Epithelial cell of esophagus (primary cell): ENCODE measurements around the gene CD59.
A peak's percentile ranks its signal among the peaks of the same experiment; 100 is the strongest.

Experiments
- DNase-seq: peaks from one replicate; pipeline ENCODE4 v3.0.0; 2010; ENCODE audit warnings: low read depth
- H3K4me3 ChIP-seq: 2 replicates; pipeline ENCODE4 v1.5.1; 2011; ENCODE audit warnings: mild to moderate bottlenecking, low read length, control low read depth
- TF ChIP-seq, protein P1 (sequence below): IDR thresholded peaks from 2 replicates; pipeline ENCODE4 v1.5.1; 2011; ENCODE audit warnings: low read depth, mild to moderate bottlenecking, low read length, control low read depth, inconsistent platforms; ENCODE audit not compliant: insufficient read depth; ENCODE audit errors: missing control alignments

The CD59 gene

DNA sequence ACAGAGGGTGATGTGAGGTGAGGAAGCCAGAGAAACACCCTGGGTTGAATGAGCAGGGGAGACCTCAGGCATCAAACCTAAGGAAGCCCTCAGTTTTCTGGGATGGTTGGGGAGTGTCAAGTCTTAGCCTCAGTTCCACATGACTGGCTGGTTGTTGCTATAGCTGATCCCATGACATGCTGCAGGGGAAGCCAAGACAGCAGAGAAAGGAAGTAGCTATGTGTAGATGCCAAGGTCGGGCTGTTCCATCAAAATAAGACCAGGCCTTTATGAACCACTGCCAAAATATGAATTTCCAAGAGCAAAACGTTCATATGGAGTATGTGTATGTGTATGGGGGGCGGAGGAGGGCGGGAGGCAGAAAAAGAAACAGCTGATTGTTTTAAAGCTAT, 11.6 kb downstream of the CD59 start:
- TF ChIP-seq, protein P1, sequence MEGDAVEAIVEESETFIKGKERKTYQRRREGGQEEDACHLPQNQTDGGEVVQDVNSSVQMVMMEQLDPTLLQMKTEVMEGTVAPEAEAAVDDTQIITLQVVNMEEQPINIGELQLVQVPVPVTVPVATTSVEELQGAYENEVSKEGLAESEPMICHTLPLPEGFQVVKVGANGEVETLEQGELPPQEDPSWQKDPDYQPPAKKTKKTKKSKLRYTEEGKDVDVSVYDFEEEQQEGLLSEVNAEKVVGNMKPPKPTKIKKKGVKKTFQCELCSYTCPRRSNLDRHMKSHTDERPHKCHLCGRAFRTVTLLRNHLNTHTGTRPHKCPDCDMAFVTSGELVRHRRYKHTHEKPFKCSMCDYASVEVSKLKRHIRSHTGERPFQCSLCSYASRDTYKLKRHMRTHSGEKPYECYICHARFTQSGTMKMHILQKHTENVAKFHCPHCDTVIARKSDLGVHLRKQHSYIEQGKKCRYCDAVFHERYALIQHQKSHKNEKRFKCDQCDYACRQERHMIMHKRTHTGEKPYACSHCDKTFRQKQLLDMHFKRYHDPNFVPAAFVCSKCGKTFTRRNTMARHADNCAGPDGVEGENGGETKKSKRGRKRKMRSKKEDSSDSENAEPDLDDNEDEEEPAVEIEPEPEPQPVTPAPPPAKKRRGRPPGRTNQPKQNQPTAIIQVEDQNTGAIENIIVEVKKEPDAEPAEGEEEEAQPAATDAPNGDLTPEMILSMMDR = no peak
- no peak for DNase-seq
- H3K4me3 ChIP-seq = no peak overlapping the region

DNA sequence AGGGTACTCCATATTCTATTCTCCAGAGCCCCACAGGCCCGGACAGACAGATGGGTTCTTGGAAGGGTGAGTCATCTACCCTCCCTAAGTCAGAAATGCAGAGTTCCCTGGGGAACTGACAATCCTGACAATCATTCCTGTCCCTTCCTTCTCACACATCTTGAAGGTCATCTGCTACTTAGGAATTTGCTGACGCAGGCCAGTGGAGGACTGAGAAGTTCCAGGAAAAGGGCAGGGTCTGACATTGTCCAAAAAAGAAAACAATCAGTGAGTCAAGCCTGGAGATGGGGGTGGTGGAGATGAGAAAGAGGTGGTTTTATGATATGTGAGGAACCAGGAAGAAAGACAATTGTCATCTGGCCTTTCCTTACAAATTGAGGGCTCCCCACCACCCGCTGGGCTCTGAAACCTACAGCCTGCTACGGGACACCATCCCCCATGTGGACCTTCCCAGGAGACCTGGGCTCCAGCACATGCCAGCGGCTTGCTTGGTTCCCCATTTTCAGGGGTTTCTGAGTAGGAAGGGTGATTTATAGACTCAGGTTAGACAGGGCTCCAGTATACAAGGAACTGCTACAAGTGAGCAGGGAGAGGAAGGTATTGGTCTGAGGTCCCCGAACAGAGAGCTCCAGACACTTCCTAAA, 12.9 kb downstream of the CD59 start:
- no peak overlapping the region for H3K4me3 ChIP-seq
- TF ChIP-seq, protein P1 = no peak
- DNase-seq = peak; percentile 86

DNA sequence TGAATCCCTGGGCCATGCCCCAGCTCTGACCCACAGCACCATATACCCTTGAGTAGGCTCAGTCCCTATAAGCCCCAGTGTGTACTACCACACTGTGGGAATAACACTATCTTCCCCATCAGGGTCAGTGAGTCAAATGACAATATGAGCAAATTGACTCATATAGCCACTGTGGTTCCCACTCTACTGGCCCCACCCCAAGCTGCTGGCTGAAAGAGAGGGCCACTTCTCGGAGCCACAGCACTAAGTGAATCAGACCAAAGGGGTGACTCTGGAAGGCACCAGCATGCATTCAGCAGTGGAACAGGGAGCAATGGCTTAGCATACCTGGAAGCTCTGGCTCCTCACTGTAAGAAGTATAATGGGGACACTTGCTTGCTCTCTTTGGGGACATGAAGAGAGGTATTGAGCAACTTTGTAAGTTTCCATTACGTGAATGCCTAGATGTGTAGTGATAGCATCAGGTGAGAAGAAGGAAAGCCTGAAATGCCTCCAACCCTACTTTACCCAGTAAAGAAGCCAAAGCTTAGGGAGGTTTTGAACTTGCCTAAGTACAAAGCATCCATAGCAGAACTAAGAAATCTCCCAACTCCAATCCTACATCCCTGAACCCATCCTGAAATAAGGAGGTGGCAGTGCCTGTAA, 13.5 kb downstream of the CD59 start:
- DNase-seq = peak; percentile 64
- TF ChIP-seq, protein P1 = no peak
- no peak overlapping the region for H3K4me3 ChIP-seq

DNA sequence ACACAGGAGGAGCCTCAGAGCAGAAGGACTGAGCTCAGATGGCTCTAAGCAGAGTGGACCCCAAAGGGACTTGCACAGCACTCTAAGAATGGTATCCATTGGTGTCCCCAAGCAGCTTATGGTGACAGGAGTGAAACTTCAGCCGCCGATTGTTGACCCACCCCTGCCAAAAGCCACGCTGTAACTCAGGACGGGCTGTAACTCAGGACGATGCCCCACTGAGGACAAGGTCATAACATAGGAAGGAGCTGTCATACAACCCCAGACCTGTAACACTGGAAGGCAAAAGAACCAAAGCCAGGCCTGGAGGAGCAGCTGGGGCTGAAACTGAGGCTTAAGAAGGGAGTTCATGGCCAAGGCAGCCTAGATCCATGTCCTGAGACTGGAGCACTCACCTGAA, 14.2 kb downstream of the CD59 start:
- no peak for DNase-seq
- TF ChIP-seq, protein P1 = no peak
- no peak overlapping the region for H3K4me3 ChIP-seq

DNA sequence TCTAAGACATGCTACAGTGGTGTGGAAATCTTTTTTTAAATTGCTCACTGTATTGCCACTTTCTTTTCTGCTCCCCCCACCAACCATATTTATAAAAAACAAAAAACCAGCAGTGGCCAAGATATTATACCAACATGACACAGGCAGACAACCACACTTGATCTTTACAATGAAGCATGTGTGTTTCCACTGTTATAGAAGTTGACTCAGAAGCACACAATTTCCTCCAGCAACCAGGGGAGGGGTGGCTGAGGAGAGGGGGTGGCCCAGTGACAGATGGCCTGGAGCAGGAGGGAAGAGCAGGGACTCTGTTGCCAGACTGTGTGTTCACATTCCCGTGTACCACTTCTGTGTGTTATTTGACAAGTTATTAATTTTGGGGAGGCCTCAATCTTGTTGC, 14.8 kb downstream of the CD59 start:
- peak; percentile 44 for DNase-seq

DNA sequence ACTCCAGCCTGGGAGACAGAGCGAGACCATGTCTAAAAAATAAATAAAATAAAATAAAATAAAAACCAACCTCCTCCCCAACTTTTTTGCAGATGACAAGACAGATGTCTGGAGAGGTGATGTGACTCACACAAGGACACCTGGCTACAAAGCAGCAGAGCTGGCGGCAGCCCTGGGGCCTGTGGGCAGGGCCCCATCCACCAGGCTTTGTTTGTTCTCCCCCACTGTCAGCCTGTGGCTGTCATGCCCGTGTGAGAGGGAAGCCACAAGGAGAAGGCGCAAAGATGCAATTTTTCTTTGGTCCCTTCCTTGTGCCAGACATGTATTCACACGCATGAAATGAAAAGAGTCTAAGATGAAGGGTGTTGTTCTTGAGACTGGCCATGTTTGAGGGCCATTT, 16.6 kb downstream of the CD59 start:
- TF ChIP-seq, protein P1 = no peak
- no peak overlapping the region for H3K4me3 ChIP-seq
- peak; percentile 51 for DNase-seq

More for the DNA sequence above, 14.8 kb downstream of the CD59 start:
- no peak overlapping the region for H3K4me3 ChIP-seq
- TF ChIP-seq, protein P1 = no peak

DNA sequence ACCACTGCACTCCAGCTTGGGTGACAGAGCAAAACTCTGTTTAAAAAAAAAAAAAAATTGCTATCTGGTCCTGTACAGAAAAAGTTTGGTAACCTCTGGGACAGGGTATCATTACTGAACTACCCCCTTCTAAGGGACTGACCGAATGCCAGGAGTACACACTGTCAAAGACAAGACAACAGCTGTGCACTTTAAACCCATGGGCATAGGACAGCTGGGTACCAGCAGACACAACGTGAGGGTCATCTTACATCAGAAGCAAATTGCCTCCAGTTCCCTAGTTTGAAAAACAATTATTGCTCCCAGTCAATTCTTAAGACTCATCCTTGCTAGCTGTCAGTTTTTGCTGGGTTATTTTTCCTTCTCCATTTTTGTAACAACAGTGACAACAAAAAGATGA, 17.8 kb downstream of the CD59 start:
- H3K4me3 ChIP-seq = no peak overlapping the region
- TF ChIP-seq, protein P1 = no peak
- no peak for DNase-seq
